ENCODE data around the gene INPP5D.
"Not testable (repeated sequence)": the region's sequence is repeated elsewhere in the genome, so short reads cannot be mapped to it uniquely, and the experiment has no call there.

The INPP5D gene

DNA sequence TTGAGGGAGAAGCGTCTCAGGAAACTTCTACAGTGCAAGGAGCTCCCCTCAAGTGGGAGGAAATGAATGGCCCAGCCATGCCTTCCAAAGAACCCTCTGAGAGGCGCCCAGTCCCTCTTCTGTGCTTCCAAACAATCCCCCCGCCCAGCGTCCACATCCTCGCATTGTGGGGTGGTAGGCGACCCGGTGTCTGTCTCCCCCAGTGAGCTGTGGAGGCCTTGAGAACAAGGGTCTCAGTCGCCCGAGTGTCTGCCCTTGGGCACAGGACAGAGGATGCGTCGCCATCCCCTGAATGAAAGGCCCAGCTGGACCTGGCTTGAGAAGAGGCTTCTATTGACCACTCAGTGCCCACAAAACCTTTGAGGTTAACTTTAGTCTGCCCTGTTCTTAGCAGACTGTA, 29.7 kb downstream of the INPP5D start:
- no peak for DNase-seq (ENCODE audit: extremely low read depth in 1 of 2, low read depth in 1 of 2)

- no peak for DNase-seq (ENCODE audit: extremely low read depth in 1 of 2, low read depth in 1 of 2)
These were observed 30.7 kb downstream of the INPP5D start for GRCh38 chr2:233090879-233091278.

DNA sequence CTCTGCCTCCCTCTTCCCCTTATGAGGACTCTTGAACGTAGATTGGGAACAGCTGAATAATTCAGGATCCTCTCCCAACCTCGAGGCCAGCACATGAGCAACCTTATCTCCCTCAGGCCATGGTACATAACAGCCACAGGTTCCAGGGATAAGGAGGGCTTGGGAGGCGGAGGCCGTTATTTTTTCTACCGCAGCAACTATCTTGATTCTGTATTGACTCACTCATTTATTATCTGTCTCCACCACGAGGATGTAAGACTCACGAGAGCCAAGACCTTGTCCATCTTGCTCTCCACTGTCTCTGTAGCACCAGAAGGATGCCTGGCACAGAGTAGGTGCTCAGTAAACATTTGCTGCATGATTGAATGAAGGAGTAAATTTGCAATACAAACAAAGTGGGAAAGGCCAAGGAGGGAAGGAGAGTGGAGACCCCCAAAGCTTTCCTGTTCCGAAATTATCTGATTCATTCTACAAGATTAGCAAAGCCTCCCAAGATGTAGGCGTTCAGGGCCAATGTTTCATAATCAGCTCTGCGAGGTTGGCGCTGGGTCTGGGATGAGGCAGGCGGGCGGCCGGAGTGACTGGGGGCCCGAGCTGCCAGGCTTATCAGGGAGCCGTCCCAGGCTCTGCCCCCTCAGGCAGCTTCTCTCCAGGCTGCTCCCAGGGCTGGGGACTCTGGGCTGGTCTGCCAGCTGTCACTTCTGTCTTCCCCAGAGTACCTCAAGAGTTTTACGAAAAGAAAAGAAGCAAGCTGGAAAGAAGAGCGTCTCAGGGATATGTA, 31.6 kb downstream of the INPP5D start:
- DNase-seq (ENCODE audit: extremely low read depth in 1 of 2, low read depth in 1 of 2) = no peak

DNA sequence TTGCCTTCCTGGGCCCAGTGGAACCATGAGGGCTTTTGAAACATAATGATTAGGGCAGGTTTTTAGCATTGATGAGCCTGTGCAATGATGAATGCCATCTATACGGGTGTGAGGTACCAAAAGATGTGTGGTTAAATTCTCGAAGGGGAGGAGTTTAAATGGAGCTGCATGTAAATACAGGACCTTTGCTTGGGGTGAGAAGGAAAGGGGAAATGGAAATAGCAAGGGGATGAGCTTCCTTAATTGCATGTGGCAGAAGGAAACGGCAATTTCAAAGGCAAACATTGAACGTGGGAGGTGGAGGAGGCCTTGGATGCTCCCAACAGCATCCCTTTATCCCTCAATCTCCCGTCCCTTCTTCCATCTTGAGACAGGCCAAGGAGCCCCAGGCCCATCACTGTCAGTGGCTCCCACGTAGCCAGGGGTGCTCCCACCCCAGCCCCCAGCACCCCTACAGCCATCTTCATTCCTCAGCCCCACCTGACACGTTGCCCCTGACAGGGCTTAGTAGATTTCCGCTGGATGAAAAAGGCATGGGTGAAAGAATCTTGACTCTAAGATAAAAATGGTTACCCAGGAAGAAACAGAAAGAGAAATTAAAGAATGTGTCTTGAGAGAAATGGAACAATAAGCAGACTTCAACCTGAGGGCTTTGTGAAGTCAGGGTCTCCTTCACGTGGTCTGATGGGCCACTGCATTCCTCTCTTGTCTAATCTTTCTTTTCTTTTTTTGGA, 32.5 kb downstream of the INPP5D start:
- no peak for DNase-seq (ENCODE audit: extremely low read depth in 1 of 2, low read depth in 1 of 2)

DNA sequence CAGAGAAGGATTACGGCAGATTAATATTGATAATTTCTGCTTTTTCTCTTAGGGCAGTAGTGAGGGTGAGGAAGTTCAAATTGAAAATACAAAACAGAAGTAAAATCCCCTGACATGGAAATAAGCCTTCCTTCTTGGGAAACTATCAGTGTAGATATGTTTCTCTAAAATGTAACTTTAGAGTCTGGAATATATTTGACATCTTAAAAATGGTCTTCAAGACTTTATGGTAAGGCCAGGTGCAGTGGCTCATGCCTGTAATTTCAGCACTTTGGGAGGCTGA, 33.0 kb downstream of the INPP5D start:
- no peak for DNase-seq (ENCODE audit: extremely low read depth in 1 of 2, low read depth in 1 of 2)

DNA sequence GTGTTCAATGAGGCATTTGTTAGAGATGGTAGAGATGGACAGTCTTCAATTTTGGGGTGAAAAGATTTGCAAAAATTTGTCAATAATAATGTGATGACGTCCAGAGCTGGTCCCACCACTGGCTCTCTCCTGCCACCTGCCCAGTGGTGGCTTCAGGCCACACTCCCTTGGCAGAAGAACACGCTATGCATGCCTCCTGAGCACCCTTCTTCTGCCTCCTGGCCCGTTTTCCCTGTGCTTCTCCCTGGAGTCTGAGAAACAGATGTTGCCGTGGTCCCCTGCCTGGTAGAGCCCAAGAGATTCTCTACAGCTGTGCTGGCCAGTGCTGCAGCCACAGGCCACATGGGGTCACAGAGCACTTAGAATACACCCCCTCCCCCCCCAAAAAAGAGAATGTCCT, 33.6 kb downstream of the INPP5D start:
- no peak for DNase-seq (ENCODE audit: extremely low read depth in 1 of 2, low read depth in 1 of 2)

GRCh38 chr2:233094614-233095013, 34.5 kb downstream of the INPP5D start:
- no peak for DNase-seq (ENCODE audit: extremely low read depth in 1 of 2, low read depth in 1 of 2)

DNA sequence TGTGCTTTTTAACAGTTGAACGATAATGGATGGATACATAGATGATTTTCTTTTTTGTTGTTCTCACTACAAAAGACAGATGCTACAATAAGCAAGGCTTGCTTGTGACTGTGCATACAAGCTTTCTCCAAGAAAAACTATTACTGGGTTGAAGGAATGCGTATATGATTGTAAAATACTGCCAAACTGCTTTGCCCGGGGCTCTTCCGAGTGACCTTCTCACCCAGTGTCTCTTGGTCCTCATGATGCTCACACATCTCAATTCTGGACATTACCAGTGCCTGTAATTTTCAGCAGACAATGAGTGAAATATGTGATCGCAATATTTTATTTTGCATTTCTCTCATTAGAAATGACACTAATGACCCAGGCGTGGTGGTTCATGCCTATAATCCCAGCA, 35.9 kb downstream of the INPP5D start:
- no peak for DNase-seq (ENCODE audit: extremely low read depth in 1 of 2, low read depth in 1 of 2)

DNA sequence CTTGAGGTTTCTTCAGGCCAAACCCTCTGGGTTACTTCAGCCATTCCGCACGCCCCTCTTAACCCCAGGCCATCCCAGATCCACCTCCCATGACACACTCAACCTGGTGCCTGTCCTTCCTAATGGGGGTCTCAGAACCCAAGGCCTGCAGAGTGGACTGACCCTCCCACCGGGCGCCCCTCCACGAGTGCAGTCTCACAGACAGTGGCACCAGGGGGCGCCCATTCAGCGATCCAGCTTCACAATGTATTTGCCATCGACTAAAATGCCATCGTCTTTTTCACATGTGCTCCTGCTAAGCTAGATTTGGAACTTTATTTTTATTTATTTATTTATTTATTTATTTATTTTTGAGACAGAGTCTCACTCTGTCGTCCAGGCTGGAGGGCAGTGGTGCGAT, 38.5 kb downstream of the INPP5D start:
- DNase-seq (ENCODE audit: extremely low read depth in 1 of 2, low read depth in 1 of 2) = no peak

- not testable (repeated sequence) for DNase-seq (ENCODE audit: extremely low read depth in 1 of 2, low read depth in 1 of 2)
These were observed 39.7 kb downstream of the INPP5D start for GRCh38 chr2:233099820-233100191.

GRCh38 chr2:233100192-233100998, 40.3 kb downstream of the INPP5D start:
- DNase-seq (ENCODE audit: extremely low read depth in 1 of 2, low read depth in 1 of 2) = peak; percentile 49 to 57

GRCh38 chr2:233101141-233101540, 41.0 kb downstream of the INPP5D start:
- DNase-seq (ENCODE audit: extremely low read depth in 1 of 2, low read depth in 1 of 2) = no peak

DNA sequence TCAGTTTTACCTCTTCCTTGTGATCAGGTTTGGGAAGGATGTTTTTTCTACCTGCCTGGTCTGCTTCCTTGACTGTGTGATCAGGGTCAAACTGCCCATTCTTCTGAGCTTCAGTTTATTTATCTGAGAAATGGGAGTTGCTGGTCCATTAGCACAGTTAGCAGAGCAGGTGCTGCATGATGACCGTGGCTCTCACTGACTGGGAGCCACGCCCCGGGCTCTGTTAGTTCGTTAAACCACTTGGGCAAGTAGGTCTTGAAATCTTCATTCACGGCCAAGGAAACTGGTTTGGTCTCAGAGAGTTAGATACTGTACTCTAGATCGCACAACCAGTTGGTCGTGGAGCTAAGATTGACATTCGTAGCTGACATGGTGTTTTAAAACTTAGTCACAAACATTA, 41.7 kb downstream of the INPP5D start:
- DNase-seq (ENCODE audit: extremely low read depth in 1 of 2, low read depth in 1 of 2) = no peak

GRCh38 chr2:233105156-233105895, 45.2 kb downstream of the INPP5D start:
- no peak for DNase-seq (ENCODE audit: extremely low read depth in 1 of 2, low read depth in 1 of 2)

DNA sequence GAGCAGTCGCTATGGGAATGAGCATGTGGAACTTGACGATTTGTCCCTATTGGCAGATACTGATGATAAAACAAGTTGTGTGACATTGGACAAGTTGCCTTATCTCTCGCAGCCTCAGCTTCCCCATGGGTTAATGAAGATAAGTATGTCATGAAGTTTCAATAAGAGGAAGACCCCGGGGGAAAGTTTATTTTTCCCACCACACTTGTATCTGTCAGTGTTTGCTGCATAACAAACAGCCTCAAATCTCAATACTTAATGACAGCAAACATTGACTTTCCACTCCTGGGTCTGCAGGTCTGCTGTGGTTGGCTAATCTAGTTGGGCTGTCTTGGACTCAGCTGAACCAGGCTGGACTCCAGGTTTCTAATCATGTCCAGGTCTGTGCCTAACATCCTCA, 45.8 kb downstream of the INPP5D start:
- DNase-seq (ENCODE audit: extremely low read depth in 1 of 2, low read depth in 1 of 2) = no peak

- no peak for DNase-seq (ENCODE audit: extremely low read depth in 1 of 2, low read depth in 1 of 2)
These were observed 46.9 kb downstream of the INPP5D start for GRCh38 chr2:233107011-233107410.

- no peak for DNase-seq (ENCODE audit: extremely low read depth in 1 of 2, low read depth in 1 of 2)
These were observed 47.7 kb downstream of the INPP5D start for GRCh38 chr2:233107831-233108300.

GRCh38 chr2:233108611-233109490, 48.7 kb downstream of the INPP5D start:
- DNase-seq (ENCODE audit: extremely low read depth in 1 of 2, low read depth in 1 of 2) = no peak

GRCh38 chr2:233111427-233111826, 51.3 kb downstream of the INPP5D start:
- DNase-seq (ENCODE audit: extremely low read depth in 1 of 2, low read depth in 1 of 2) = no peak

- DNase-seq (ENCODE audit: extremely low read depth in 1 of 2, low read depth in 1 of 2) = no peak
These were observed 52.2 kb downstream of the INPP5D start for GRCh38 chr2:233112329-233112728.

All from activated CD8-positive, alpha-beta memory T cell treated with anti-CD3 and anti-CD28 coated beads for 1 hour (primary cell).